Measurements from ENCODE around the gene SMG1. TPM values are rescaled to one million over a fixed set of nuclear protein-coding genes. Genes with fewer than 3 reads are reported as not detected.
"Not testable (repeated sequence)": the region's sequence is repeated elsewhere in the genome, so short reads cannot be mapped to it uniquely, and the experiment has no call there.

The SMG1 gene
- total RNA-seq = 100 to 1,000 TPM; 134 to 173 (median 166) TPM
- 159 TPM for total RNA-seq (2013)
- total RNA-seq = 218 to 880 (median 385) reads per million in 29 experiments

- POLR2A ChIA-PET = not testable (repeated sequence)
Measured at GRCh38 chr16:18925986-18926865, at the start of gene SMG1. Gene SMG1, minus strand, starts transcription at chr16:18926408. Its CDS starts 367 bp downstream, at chr16:18926041.

DNA sequence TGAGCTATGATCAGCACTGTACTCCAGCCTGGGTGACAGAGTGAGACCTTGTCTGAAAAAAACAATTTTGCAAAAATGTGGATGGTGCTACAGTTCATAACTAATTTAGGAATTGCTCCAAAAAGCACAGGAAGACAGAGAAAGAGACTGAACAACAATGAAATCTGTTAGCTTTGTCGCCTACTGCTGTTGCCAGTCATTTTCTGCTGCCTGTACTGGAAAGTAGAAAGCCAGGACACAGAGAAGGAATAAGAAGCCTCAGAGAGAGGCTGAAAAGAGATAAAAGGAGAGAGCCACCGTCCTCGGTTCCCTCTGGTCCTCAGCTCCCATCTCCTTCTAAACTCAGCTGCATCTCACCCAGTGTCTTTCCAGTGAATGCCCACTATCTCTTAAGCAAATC is 48.9 kb upstream of the SMG1 start:
- ATAC-seq (replicated peaks in 1 of 4) = no peak
- no peak overlapping the region for H3K4me3 Mint-ChIP-seq
- ChIA-PET POLR2A (no interaction called here), CTCF (interaction anchor here in 1 of 2 donors (0.5 kb wide), 1 partner anchor 441 kb away, joined by 3 read pairs; no protein-coding TSS in a partner anchor)
- H3K36me3 Mint-ChIP-seq = no peaks in the 10 kb centered on the region
- no peaks in the 10 kb centered on the region for H3K4me1 Mint-ChIP-seq
- Histone ChIP-seq H3K9me3 (no peaks in the 10 kb centered on the region), H3K4me3 (ENCODE audit: control insufficient read depth in 1 of 2, extremely low read depth in 1 of 2, low read length in 1 of 2) (no peak overlapping the region), H3K4me1 (ENCODE audit: control insufficient read depth in 1 of 2, extremely low read depth in 1 of 2, insufficient read depth in 2 of 2, low read length in 2 of 2) (no peaks in the 10 kb centered on the region), H3K27ac (ENCODE audit: low read length) (no peak overlapping the region), H3K27me3 (replicated peaks in 1 of 2; ENCODE audit: control insufficient read depth in 2 of 2, extremely low read depth in 1 of 2, insufficient read depth in 2 of 2, low read length in 1 of 2) (peaks cover 2 to 6% of the 10 kb centered on the region in 2 experiments), H3K36me3 (ENCODE audit: control insufficient read depth in 2 of 2, extremely low read depth in 1 of 2, insufficient read depth in 1 of 2, low read length in 1 of 2) (no peaks in the 10 kb centered on the region)
- no peaks in the 10 kb centered on the region for H3K9me3 Mint-ChIP-seq
- peaks cover 18 to 24% of the 10 kb centered on the region in 2 donors for H3K27me3 Mint-ChIP-seq
- WGBS (ENCODE audit: insufficient coverage) = no CpG with 5 or more reads among the region's 3 CpGs
- DNase-seq = no peak
- no peak overlapping the region for H3K27ac Mint-ChIP-seq

More at GRCh38 chr16:18925986-18926865, at the start of gene SMG1:
- H3K9me3 ChIP-seq; H3K36me3 Mint-ChIP-seq; H3K9me3 Mint-ChIP-seq; H3K36me3 ChIP-seq (ENCODE audit: control insufficient read depth in 2 of 2, extremely low read depth in 1 of 2, insufficient read depth in 1 of 2, low read length in 1 of 2); H3K27me3 Mint-ChIP-seq; H3K27me3 ChIP-seq (replicated peaks in 1 of 2; ENCODE audit: control insufficient read depth in 2 of 2, extremely low read depth in 1 of 2, insufficient read depth in 2 of 2, low read length in 1 of 2): not testable (repeated sequence)
- H3K4me1 Mint-ChIP-seq = peaks cover 32 to 44% (median 39%) of the 10 kb centered on the region in 3 donors
- CTCF ChIA-PET = interaction anchor here in 1 of 2 donors (1.4 kb wide), 1 partner anchor 124 kb away, joined by 4 read pairs; the partner anchor contains the start of gene ARL6IP1
- peaks cover 14 to 19% of the 10 kb centered on the region in 2 experiments for H3K4me1 ChIP-seq (ENCODE audit: control insufficient read depth in 1 of 2, extremely low read depth in 1 of 2, insufficient read depth in 2 of 2, low read length in 2 of 2)
- H3K4me3 Mint-ChIP-seq = peak within 1 kb of the TSS; percentile 87 to 91 (median 87)
- WGBS (ENCODE audit: insufficient coverage) = under 1% methylated on average over 78 of the region's 104 CpGs
- ATAC-seq (replicated peaks in 1 of 4) (peak; percentile 81 to 87 (median 82)), DNase-seq (peak; percentile 72 to 95 (median 86))
- peak within 1 kb of the TSS; percentile 73 for H3K27ac ChIP-seq (ENCODE audit: low read length)
- peak within 1 kb of the TSS; percentile 54 to 64 for H3K4me3 ChIP-seq (ENCODE audit: control insufficient read depth in 1 of 2, extremely low read depth in 1 of 2, low read length in 1 of 2)
- H3K27ac Mint-ChIP-seq = peak within 1 kb of the TSS; percentile 90 to 91

DNA sequence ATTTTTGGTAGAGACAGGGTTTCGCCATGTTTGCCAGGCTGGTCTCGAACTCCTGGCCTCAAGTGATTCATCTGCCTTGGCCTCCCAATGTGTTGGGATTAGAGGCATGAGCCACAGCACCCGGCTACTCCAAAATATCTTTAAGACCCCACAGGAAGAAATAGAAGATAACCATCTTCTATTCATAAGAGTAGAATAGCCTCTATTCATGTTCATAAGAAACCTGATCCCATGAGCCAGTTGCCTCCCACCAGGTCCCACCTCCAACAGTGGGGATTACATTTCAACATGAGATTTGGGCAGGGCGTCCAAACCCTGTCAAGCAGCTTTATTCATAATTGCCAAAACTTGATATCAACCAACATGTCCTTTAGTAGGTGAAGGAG is 43.6 kb upstream of the SMG1 start:
- ChIA-PET POLR2A (no interaction called here), CTCF (interaction anchor here (0.6 to 2.1 kb wide), 2 partner anchors 168 to 199 kb away, joined by 8 to 10 read pairs; partner anchors contain the start of gene ARL6IP1 (in 1 of the 2))
- Histone ChIP-seq H3K27ac (ENCODE audit: low read length) (no peak overlapping the region), H3K4me3 (ENCODE audit: control insufficient read depth in 1 of 2, extremely low read depth in 1 of 2, low read length in 1 of 2) (no peak overlapping the region), H3K36me3 (ENCODE audit: control insufficient read depth in 2 of 2, extremely low read depth in 1 of 2, insufficient read depth in 1 of 2, low read length in 1 of 2) (no peaks in the 10 kb centered on the region), H3K27me3 (replicated peaks in 1 of 2; ENCODE audit: control insufficient read depth in 2 of 2, extremely low read depth in 1 of 2, insufficient read depth in 2 of 2, low read length in 1 of 2) (peaks cover 0 to 5% of the 10 kb centered on the region in 2 experiments), H3K9me3 (no peaks in the 10 kb centered on the region), H3K4me1 (ENCODE audit: control insufficient read depth in 1 of 2, extremely low read depth in 1 of 2, insufficient read depth in 2 of 2, low read length in 2 of 2) (peaks cover 0 to 3% of the 10 kb centered on the region in 2 experiments)
- H3K9me3 Mint-ChIP-seq = no peaks in the 10 kb centered on the region
- 60% methylated on average over 1 of the region's 4 CpGs for WGBS (ENCODE audit: insufficient coverage)
- H3K27ac Mint-ChIP-seq = no peak overlapping the region
- ATAC-seq (replicated peaks in 1 of 4) (no peak), DNase-seq (no peak)
- H3K4me3 Mint-ChIP-seq = no peak overlapping the region
- no peaks in the 10 kb centered on the region for H3K27me3 Mint-ChIP-seq
- H3K4me1 Mint-ChIP-seq = peaks cover 0 to 4% (median 3%) of the 10 kb centered on the region in 3 donors
- no peaks in the 10 kb centered on the region for H3K36me3 Mint-ChIP-seq

DNA sequence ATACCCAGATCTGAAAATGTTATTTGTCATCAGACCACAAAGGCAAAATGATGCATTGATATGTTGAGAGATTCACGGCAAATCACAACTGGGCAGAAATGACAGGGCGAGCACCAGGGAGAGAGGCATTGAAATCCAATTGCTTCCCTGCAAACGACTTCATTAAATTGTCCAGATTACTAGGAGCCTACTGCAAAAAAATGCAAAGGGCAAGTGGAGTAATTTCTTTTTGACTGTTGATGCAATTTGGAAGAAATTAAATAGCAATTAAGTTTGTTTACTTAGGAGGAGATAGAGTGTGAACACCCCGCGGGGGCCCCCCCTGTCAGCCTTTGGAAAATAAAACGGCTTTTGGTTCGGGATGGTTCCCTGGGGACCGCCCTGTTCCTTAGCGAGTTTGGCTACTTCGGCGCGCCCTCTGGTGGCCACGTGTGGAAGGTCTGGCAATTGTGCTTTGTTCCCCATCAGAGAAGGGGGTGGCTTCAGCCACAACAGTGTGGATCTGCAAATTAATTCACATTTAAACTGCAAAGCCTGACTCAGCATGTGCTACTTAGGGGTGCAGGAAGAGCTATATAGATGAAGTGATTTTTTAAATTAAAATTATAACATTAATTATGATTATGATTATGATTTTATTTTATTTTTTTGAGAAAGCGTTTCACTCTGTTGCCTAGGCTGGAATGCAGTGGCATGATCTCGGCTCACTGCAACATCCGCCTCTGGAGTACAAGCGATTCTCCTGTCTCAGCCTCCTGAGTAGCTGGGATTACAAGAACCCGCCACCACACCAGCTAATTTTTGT is 43.0 kb upstream of the SMG1 start:
- Histone ChIP-seq H3K27ac (ENCODE audit: low read length) (no peak overlapping the region), H3K27me3 (replicated peaks in 1 of 2; ENCODE audit: control insufficient read depth in 2 of 2, extremely low read depth in 1 of 2, insufficient read depth in 2 of 2, low read length in 1 of 2) (peaks cover 0 to 5% of the 10 kb centered on the region in 2 experiments), H3K36me3 (ENCODE audit: control insufficient read depth in 2 of 2, extremely low read depth in 1 of 2, insufficient read depth in 1 of 2, low read length in 1 of 2) (no peaks in the 10 kb centered on the region), H3K4me1 (ENCODE audit: control insufficient read depth in 1 of 2, extremely low read depth in 1 of 2, insufficient read depth in 2 of 2, low read length in 2 of 2) (peaks cover 0 to 3% of the 10 kb centered on the region in 2 experiments), H3K4me3 (ENCODE audit: control insufficient read depth in 1 of 2, extremely low read depth in 1 of 2, low read length in 1 of 2) (no peak overlapping the region), H3K9me3 (no peaks in the 10 kb centered on the region)
- Mint-ChIP-seq H3K36me3 (no peaks in the 10 kb centered on the region), H3K4me3 (peak overlapping the region in 2 of 3 donors; percentile 18 to 28), H3K9me3 (no peaks in the 10 kb centered on the region), H3K27me3 (no peaks in the 10 kb centered on the region), H3K27ac (no peak overlapping the region), H3K4me1 (peaks cover 0 to 4% (median 3%) of the 10 kb centered on the region in 3 donors)
- WGBS (ENCODE audit: insufficient coverage) = 23% methylated on average over 14 of the region's 18 CpGs
- DNase-seq (peak; percentile 25 to 83 (median 65)), ATAC-seq (replicated peaks in 1 of 4) (peak; percentile 79 to 87 (median 84))
- ChIA-PET POLR2A (no interaction called here), CTCF (interaction anchor here (0.5 to 2.1 kb wide), 4 partner anchors 10 to 198 kb away, joined by 4 to 10 read pairs (median 8); partner anchors contain the start of gene ARL6IP1 (in 1 of the 2))

GRCh38 chr16:18966791-18967190 is 40.6 kb upstream of the SMG1 start:
- Histone ChIP-seq H3K27ac (ENCODE audit: low read length) (no peak overlapping the region), H3K4me3 (ENCODE audit: control insufficient read depth in 1 of 2, extremely low read depth in 1 of 2, low read length in 1 of 2) (no peak overlapping the region), H3K36me3 (ENCODE audit: control insufficient read depth in 2 of 2, extremely low read depth in 1 of 2, insufficient read depth in 1 of 2, low read length in 1 of 2) (no peaks in the 10 kb centered on the region), H3K4me1 (ENCODE audit: control insufficient read depth in 1 of 2, extremely low read depth in 1 of 2, insufficient read depth in 2 of 2, low read length in 2 of 2) (peaks cover 0 to 3% of the 10 kb centered on the region in 2 experiments), H3K27me3 (replicated peaks in 1 of 2; ENCODE audit: control insufficient read depth in 2 of 2, extremely low read depth in 1 of 2, insufficient read depth in 2 of 2, low read length in 1 of 2) (peaks cover 0 to 2% of the 10 kb centered on the region in 2 experiments), H3K9me3 (no peaks in the 10 kb centered on the region)
- Mint-ChIP-seq H3K4me1 (peaks cover 0 to 4% (median 3%) of the 10 kb centered on the region in 3 donors), H3K9me3 (no peaks in the 10 kb centered on the region), H3K27me3 (no peaks in the 10 kb centered on the region), H3K36me3 (no peaks in the 10 kb centered on the region), H3K4me3 (no peak overlapping the region), H3K27ac (no peak overlapping the region)
- ChIA-PET POLR2A (interaction anchor here in 1 of 2 donors (0.6 kb wide), 1 partner anchor 1861 kb away, joined by 3 read pairs; no protein-coding TSS in a partner anchor), CTCF (no interaction called here)
- DNase-seq = no peak
- WGBS (ENCODE audit: insufficient coverage) = 100% methylated on average over 2 of the region's 5 CpGs
- ATAC-seq (replicated peaks in 1 of 4) = no peak

DNA sequence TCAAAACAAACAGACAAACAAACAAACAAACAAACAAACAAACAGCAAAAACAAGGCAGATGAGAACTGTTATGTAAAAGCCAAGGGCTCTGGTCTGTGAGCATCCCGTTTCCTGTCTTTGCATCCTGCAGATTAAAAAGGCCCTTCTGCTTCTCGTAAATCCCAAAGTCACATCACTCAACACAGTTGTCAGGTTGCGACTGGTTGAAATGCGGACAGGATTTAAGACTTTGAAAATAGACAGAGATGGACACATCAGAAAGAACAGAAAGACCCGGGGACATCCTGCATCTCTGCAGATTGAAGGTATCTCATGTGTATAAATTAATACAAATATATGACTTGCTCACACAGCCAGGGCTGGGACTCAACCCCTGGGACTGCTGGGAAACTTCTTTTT is 39.3 kb upstream of the SMG1 start:
- Histone ChIP-seq H3K36me3 (ENCODE audit: control insufficient read depth in 2 of 2, extremely low read depth in 1 of 2, insufficient read depth in 1 of 2, low read length in 1 of 2) (no peaks in the 10 kb centered on the region), H3K27me3 (replicated peaks in 1 of 2; ENCODE audit: control insufficient read depth in 2 of 2, extremely low read depth in 1 of 2, insufficient read depth in 2 of 2, low read length in 1 of 2) (peaks cover 0 to 5% of the 10 kb centered on the region in 2 experiments), H3K4me3 (ENCODE audit: control insufficient read depth in 1 of 2, extremely low read depth in 1 of 2, low read length in 1 of 2) (no peak overlapping the region), H3K9me3 (no peaks in the 10 kb centered on the region), H3K4me1 (ENCODE audit: control insufficient read depth in 1 of 2, extremely low read depth in 1 of 2, insufficient read depth in 2 of 2, low read length in 2 of 2) (peaks cover 0 to 3% of the 10 kb centered on the region in 2 experiments), H3K27ac (ENCODE audit: low read length) (no peak overlapping the region)
- POLR2A ChIA-PET = no interaction called here
- WGBS (ENCODE audit: insufficient coverage) = 60% methylated on average over 1 of the region's 5 CpGs
- no peaks in the 10 kb centered on the region for H3K36me3 Mint-ChIP-seq
- no peak overlapping the region for H3K27ac Mint-ChIP-seq
- no peaks in the 10 kb centered on the region for H3K9me3 Mint-ChIP-seq
- peaks cover 0 to 4% (median 3%) of the 10 kb centered on the region in 3 donors for H3K4me1 Mint-ChIP-seq
- H3K27me3 Mint-ChIP-seq = no peaks in the 10 kb centered on the region
- H3K4me3 Mint-ChIP-seq = no peak overlapping the region
- CTCF ChIA-PET = no interaction called here
- no peak for DNase-seq
- ATAC-seq (replicated peaks in 1 of 4) = no peak

All from T-cell (primary cell).